Left ventricle myocardium inferior (tissue), 1 donor: Measurements from ENCODE around the gene HMG20A. TPM values are rescaled to one million over a fixed set of nuclear protein-coding genes. Genes with fewer than 3 reads are reported as not detected.

Source experiments
- DNase-seq: peaks from one replicate; pipeline ENCODE4 v3.0.0-alpha.2; 2020
- H3K27ac ChIP-seq: fragments of 200-600 bp; replicated peaks from 2 replicates; pipeline ENCODE4 v1.8.0; 2021
- H3K27me3 ChIP-seq: fragments of 200-600 bp; 2 replicates; pipeline ENCODE4 v1.8.0; 2021; ENCODE audit warnings: low read depth
- H3K36me3 ChIP-seq: fragments of 200-600 bp; 2 replicates; pipeline ENCODE4 v1.8.0; 2021
- H3K4me1 ChIP-seq: fragments of 200-600 bp; 2 replicates; pipeline ENCODE4 v1.8.0; 2021
- H3K4me3 ChIP-seq: fragments of 200-600 bp; 2 replicates; pipeline ENCODE4 v1.8.0; 2021; ENCODE audit warnings: mild to moderate bottlenecking, moderate library complexity
- H3K9me3 ChIP-seq: fragments of 200-600 bp; replicated peaks from 2 replicates; pipeline ENCODE4 v1.8.0; 2021
- CTCF ChIP-seq: fragments of 200-600 bp; IDR thresholded peaks from 2 replicates; pipeline ENCODE4 v1.8.0; 2021; ENCODE audit warnings: antibody characterized with exemption, mild to moderate bottlenecking, borderline replicate concordance
- intact Hi-C: fragments of 100-400 bp; cut with micrococcal nuclease; formaldehyde crosslinking; loops from one replicate; pipeline ENCODE4 v1.11.0; 2022
- total RNA-seq: library from RNA; stranded (reverse); fragmentation: NEBNext Ultra II Directional; extraction: Animal tissue kit (Norgen Biotek cat#: 25700); gene quantifications from one replicate; pipeline ENCODE4 v1.2.1, GENCODE V29; 2021
- donor health status: DM: no; HTN: yes; CAD: no; lungs with severe emphysema.

Gene HMG20A
- total RNA-seq, 1 donor from 2014 or later, result 30.5 TPM

DNA sequence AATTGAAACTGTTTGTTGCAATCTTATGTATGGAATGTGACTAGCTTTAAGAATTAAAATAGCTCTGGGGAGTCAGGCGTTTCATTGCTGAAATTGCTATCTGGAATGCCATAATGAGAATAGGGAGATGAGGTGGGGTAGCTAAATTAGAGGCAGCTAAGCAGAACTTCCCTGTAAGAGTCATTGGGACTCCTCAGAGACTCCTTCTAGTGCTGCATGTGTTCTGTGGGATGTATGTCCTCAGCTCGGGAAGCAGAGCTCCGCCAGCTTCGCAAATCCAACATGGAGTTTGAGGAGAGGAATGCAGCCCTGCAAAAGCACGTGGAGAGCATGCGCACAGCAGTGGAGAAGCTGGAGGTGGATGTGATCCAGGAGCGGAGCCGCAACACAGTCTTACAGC is 57.4 kb downstream of the HMG20A start:
- no peak for DNase-seq
- TF ChIP-seq CTCF, result no peak
- Histone ChIP-seq H3K9me3 (no peaks in the 10 kb centered on the region), H3K4me1 (peaks cover 77% of the 10 kb centered on the region), H3K4me3 (no peak overlapping the region), H3K36me3 (peaks cover 27% of the 10 kb centered on the region), H3K27me3 (no peaks in the 10 kb centered on the region), H3K27ac (peak overlapping the region; percentile 25)
- intact Hi-C loops, result no loop called here

DNA sequence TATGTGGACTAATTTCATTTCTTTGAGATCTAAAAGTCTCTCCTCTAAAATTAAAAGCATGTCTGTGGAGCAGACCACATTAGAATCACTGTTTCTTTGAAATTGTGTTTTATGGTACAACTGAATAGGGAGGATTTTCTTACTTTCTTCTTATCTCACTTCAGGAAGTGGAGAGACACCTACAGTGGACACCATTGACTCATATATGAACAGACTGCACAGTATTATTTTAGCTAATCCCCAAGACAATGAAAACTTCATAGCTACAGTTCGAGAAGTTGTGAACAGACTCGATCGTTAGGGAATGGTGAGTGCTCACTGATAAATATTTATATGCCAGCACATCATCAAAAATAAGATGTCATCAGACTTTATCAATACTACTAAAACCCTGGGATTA is 58.3 kb downstream of the HMG20A start:
- Histone ChIP-seq H3K27me3 (no peaks in the 10 kb centered on the region), H3K4me3 (no peak overlapping the region), H3K9me3 (no peaks in the 10 kb centered on the region), H3K27ac (no peak overlapping the region), H3K4me1 (peaks cover 79% of the 10 kb centered on the region), H3K36me3 (peaks cover 34% of the 10 kb centered on the region)
- no peak for DNase-seq
- TF ChIP-seq CTCF, result no peak
- intact Hi-C loops, result no loop called here

DNA sequence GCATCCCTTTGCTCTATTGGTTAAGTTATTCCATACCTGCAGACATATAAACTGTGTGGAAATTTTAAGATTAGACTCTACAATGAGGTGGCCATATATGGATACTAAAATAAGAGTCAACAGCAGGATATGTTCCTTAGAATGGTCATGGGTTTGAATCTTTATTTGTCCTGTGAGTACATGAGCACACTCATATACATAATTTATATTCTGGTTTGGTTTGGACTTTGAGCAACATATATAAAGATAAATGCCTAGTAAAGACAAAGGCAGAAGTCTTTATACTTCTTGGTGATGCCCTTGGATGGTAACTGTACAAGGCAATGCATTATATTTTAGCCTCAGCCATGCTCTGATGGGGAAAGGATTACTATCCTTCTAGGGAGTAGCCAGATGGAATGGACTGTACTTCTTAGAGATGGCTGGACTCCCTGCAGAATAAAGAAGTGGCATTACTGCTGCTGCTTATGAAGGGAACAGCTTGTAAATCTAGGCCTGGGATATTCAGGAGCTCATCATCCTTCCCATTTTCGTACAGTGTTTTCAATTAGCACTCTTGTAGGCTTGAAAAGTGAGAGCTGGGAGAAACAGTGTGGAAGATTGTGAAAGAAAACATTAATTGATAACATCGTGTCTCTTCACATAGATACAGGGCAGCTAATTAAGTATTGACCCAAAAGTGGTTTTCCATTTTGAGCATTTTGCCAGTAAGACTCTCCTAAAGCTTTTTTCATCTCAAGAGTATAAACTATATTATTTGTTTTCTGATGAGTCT is 60.4 kb downstream of the HMG20A start:
- H3K4me1 ChIP-seq, result peaks cover 78% of the 10 kb centered on the region
- no peak overlapping the region for H3K4me3 ChIP-seq
- intact Hi-C loops, result no loop called here
- no peaks in the 10 kb centered on the region for H3K27me3 ChIP-seq
- peaks cover 46% of the 10 kb centered on the region for H3K36me3 ChIP-seq
- TF ChIP-seq CTCF, result no peak
- H3K9me3 ChIP-seq, result no peaks in the 10 kb centered on the region
- peak overlapping the region; percentile 83 for H3K27ac ChIP-seq
- DNase-seq, result no peak

- Histone ChIP-seq H3K36me3 (peaks cover 46% of the 10 kb centered on the region), H3K4me1 (peaks cover 77% of the 10 kb centered on the region), H3K9me3 (no peaks in the 10 kb centered on the region)
Measured at GRCh38 chr15:77481670-77482069, 61.0 kb downstream of the HMG20A start.

DNA sequence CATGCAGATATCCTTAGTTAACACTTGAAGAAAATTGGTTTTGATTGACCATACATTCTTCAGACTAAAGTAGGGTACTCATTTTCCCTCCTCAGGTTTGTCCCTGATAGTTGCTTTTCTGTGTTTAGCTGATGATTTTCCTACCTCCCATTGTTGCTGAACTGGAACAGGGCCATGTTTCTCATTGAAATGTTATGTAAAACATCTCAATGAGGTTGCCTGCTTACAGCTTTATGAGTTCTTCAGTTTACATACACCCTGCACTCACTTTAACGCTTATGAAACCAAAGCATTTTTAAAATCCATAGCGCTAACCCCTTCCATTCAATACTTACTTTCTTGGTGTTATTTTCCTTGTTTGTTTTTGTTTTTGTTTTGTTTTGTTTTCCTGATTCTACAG is 61.9 kb downstream of the HMG20A start:
- Histone ChIP-seq H3K4me3 (no peak overlapping the region), H3K9me3 (no peaks in the 10 kb centered on the region), H3K4me1 (peaks cover 77% of the 10 kb centered on the region), H3K27me3 (no peaks in the 10 kb centered on the region), H3K36me3 (peaks cover 46% of the 10 kb centered on the region), H3K27ac (peak overlapping the region; percentile 83)
- TF ChIP-seq CTCF, result no peak
- no peak for DNase-seq
- intact Hi-C loops, result no loop called here

More at GRCh38 chr15:77481670-77482069, 61.0 kb downstream of the HMG20A start:
- DNase-seq, result no peak
- Histone ChIP-seq H3K4me3 (no peak overlapping the region), H3K27ac (peak overlapping the region; percentile 83), H3K27me3 (no peaks in the 10 kb centered on the region)
- intact Hi-C loops, result no loop called here
- TF ChIP-seq CTCF, result no peak
